HCT116 (cell line): ENCODE results near the gene NBAS. TPM values are rescaled to one million over a fixed set of nuclear protein-coding genes. Genes with fewer than 3 reads are reported as not detected.

ENCODE experiments used
- ATAC-seq: fragments of 200-7000 bp; cut with Tn5 transposase; 2 replicates; pipeline ENCODE4 v1.9.1; 2020; ENCODE audit warnings: mild to moderate bottlenecking, moderate library complexity
- BruUV-seq: library from RNA; stranded (reverse); fragments of 400-500 nt; replicated peaks from 2 replicates; lab custom pipeline; 2021; lab: Mats Ljungman, UMichigan
- CTCF ChIA-PET: fragments of 300-600 bp; sonication (Branson Sonifier 250); formaldehyde crosslinking; loops from one replicate; lab custom pipeline; 2021; ENCODE audit warnings: antibody characterized with exemption; lab: Charles Lee
- POLR2A ChIA-PET: fragments of 300-600, 350-600 bp; sonication (Branson Sonifier 250); formaldehyde crosslinking; loops from one replicate; lab custom pipeline; 2021; ENCODE audit warnings: antibody characterized with exemption; lab: Charles Lee
- RAD21 ChIA-PET, 2 experiments: fragments of 300-600 bp; sonication (Branson Sonifier 250); formaldehyde crosslinking; loops; one replicate each; lab custom pipeline; 2023; ENCODE audit warnings: low total read pairs in 2 of 2; ENCODE audit not compliant: uncharacterized antibody in 2 of 2, unreplicated experiment in 2 of 2, low non-redundant PET in 1 of 2; lab: Charles Lee
- DNase-seq: peaks from one replicate; pipeline ENCODE4 v3.0.0-alpha.2; 2010; ENCODE audit warnings: low read depth, low spot score
- H2AFZ ChIP-seq: fragments of 200-600 bp; shearing (Covaris generic), sonication (generic); 2 replicates; pipeline ENCODE4 v1.6.1; 2017; ENCODE audit warnings: low read depth, mixed run types, mixed read lengths, antibody characterized with exemption, low read length; ENCODE audit not compliant: poor library complexity, severe bottlenecking
- H3K27ac ChIP-seq: 2 replicates; pipeline ENCODE4 v1.5.1; 2012; ENCODE audit warnings: low read depth, low read length
- H3K27me3 ChIP-seq: fragments of 200-600 bp; sonication (generic); 2 replicates; pipeline ENCODE4 v1.6.1; 2016; ENCODE audit warnings: mixed run types, low read length, mixed read lengths; ENCODE audit not compliant: insufficient read depth
- H3K36me3 ChIP-seq, 2 experiments: fragments of 200-500 bp in 1 of 2; fragments of 200-600 bp in 1 of 2; sonication (Bioruptor generic) in 1 of 2; sonication (generic) in 1 of 2; 2 replicates each; pipeline versions ENCODE4 v1.5.1 to v1.6.1; 2014 to 2016; ENCODE audit warnings: low read length in 2 of 2, inconsistent platforms in 1 of 2, mixed read lengths in 1 of 2, mixed run types in 1 of 2; ENCODE audit not compliant: insufficient read depth in 2 of 2, control insufficient read depth in 1 of 2
- H3K4me1 ChIP-seq, 2 experiments: fragments of 200-600 bp in 1 of 2; sonication (generic) in 1 of 2; 2 replicates each; pipeline versions ENCODE4 v1.5.1 to v1.6.1; 2012 to 2017; ENCODE audit warnings: low read length in 2 of 2, inconsistent platforms in 1 of 2, mild to moderate bottlenecking in 1 of 2, mixed read lengths in 1 of 2, mixed run types in 1 of 2, moderate library complexity in 1 of 2; ENCODE audit not compliant: insufficient read depth in 2 of 2, control insufficient read depth in 1 of 2
- H3K4me2 ChIP-seq: fragments of 200-600 bp; sonication (generic); 2 replicates; pipeline ENCODE4 v1.6.1; 2017; ENCODE audit warnings: mixed run types, low read length, mixed read lengths
- H3K4me3 ChIP-seq, 2 experiments: fragments of 200-600 bp in 1 of 2; sonication (generic) in 1 of 2; replicated peaks in 1 of 2; 2 replicates each; pipeline ENCODE4 v1.5.1; 2011 to 2016; ENCODE audit warnings: low read length in 2 of 2, control low read depth in 1 of 2, low read depth in 1 of 2, mild to moderate bottlenecking in 1 of 2, mixed read lengths in 1 of 2, mixed run types in 1 of 2
- H3K79me2 ChIP-seq: fragments of 200-600 bp; sonication (generic); 2 replicates; pipeline ENCODE4 v1.6.1; 2017; ENCODE audit warnings: mild to moderate bottlenecking, mixed run types, low read length, moderate library complexity, mixed read lengths; ENCODE audit not compliant: insufficient read depth
- H3K9ac ChIP-seq: fragments of 200-600 bp; sonication (generic); 2 replicates; pipeline ENCODE4 v1.6.1; 2016; ENCODE audit warnings: low read length, mixed read lengths
- H3K9me2 ChIP-seq: fragments of 200-600 bp; sonication (generic), shearing (Covaris generic); 2 replicates; pipeline ENCODE4 v1.6.1; 2017; ENCODE audit warnings: mixed run types, mild to moderate bottlenecking, moderate library complexity; ENCODE audit not compliant: insufficient read depth
- H3K9me3 ChIP-seq, 2 experiments: fragments of 200-500 bp in 1 of 2; fragments of 200-600 bp in 1 of 2; sonication (Bioruptor generic) in 1 of 2; sonication (generic) in 1 of 2; 2 replicates each; pipeline ENCODE4 v1.6.1; 2014 to 2017; ENCODE audit warnings: low read length in 2 of 2, mixed read lengths in 2 of 2, inconsistent platforms in 1 of 2, low read depth in 1 of 2, mild to moderate bottlenecking in 1 of 2, mixed run types in 1 of 2, moderate library complexity in 1 of 2; ENCODE audit not compliant: control insufficient read depth in 1 of 2, insufficient read depth in 1 of 2
- H4K20me1 ChIP-seq: fragments of 200-600 bp; sonication (generic), shearing (Covaris generic); 2 replicates; pipeline ENCODE4 v1.6.1; 2017; ENCODE audit warnings: mixed run types, mild to moderate bottlenecking, moderate library complexity; ENCODE audit not compliant: insufficient read depth
- CTCF ChIP-seq, 3 experiments: fragments of 200-600 bp in 1 of 3; sonication (generic) in 1 of 3; IDR thresholded peaks in 2 of 3; conservative IDR thresholded peaks in 1 of 3; 2 replicates each; pipeline ENCODE4 v1.5.1; 2012 to 2017; ENCODE audit warnings: low read depth in 2 of 3, low read length in 2 of 3, antibody characterized with exemption in 1 of 3, borderline replicate concordance in 1 of 3, control low read depth in 1 of 3, mild to moderate bottlenecking in 1 of 3, mixed read lengths in 1 of 3, mixed run types in 1 of 3, moderate library complexity in 1 of 3; ENCODE audit not compliant: insufficient read depth in 1 of 3
- EGR1 ChIP-seq: IDR thresholded peaks from 2 replicates; pipeline ENCODE4 v1.6.1; 2012; ENCODE audit warnings: low read depth
- EZH2 ChIP-seq: fragments of 200-600 bp; sonication (generic); IDR thresholded peaks from 2 replicates; pipeline ENCODE4 v1.6.1; 2017; ENCODE audit warnings: antibody characterized with exemption, mixed run types
- FOSL1 ChIP-seq: IDR thresholded peaks from 2 replicates; pipeline ENCODE4 v1.6.1; 2012; ENCODE audit warnings: low read depth
- POLR2AphosphoS5 ChIP-seq: IDR thresholded peaks from 2 replicates; pipeline ENCODE4 v1.6.1; 2011; ENCODE audit warnings: mild to moderate bottlenecking, low read depth, low read length, moderate library complexity
- YY1 ChIP-seq: IDR thresholded peaks from 2 replicates; pipeline ENCODE4 v1.6.1; 2011; ENCODE audit warnings: low read length, low read depth, moderate library complexity, mild to moderate bottlenecking; ENCODE audit not compliant: insufficient replicate concordance; ENCODE audit errors: extremely low read depth
- ZBTB33 ChIP-seq: IDR thresholded peaks from 2 replicates; pipeline ENCODE4 v1.6.1; 2011; ENCODE audit warnings: mild to moderate bottlenecking, low read length, moderate library complexity; ENCODE audit not compliant: insufficient replicate concordance; ENCODE audit errors: extremely low read depth
- intact Hi-C: fragments of 100-400 bp; cut with micrococcal nuclease; formaldehyde crosslinking; loops from 2 replicates; pipeline ENCODE4 v1.10.0; 2022
- total RNA-seq: library from RNA; stranded (reverse); gene quantifications from one replicate; pipeline ENCODE4 v1.2.1, GENCODE V29; 2021; ENCODE audit not compliant: unreplicated experiment

NBAS gene
- total RNA-seq, 1 experiment from 2014 or later, result 32.8 TPM

GRCh38 chr2:15218423-15219086, 342.6 kb downstream of the NBAS start:
- DNase-seq (no peak), ATAC-seq (no peak)
- Histone ChIP-seq H3K79me2 (no peaks in the 10 kb centered on the region), H3K9ac (no peak overlapping the region), H3K4me2 (no peak overlapping the region), H4K20me1 (no peaks in the 10 kb centered on the region), H3K4me1 (no peaks in the 10 kb centered on the region), H2AFZ (no peak overlapping the region), H3K4me3 (no peak overlapping the region), H3K9me2 (no peaks in the 10 kb centered on the region), H3K27me3 (no peaks in the 10 kb centered on the region), H3K9me3 (no peaks in the 10 kb centered on the region), H3K27ac (no peak overlapping the region), H3K36me3 (no peaks in the 10 kb centered on the region)
- ChIA-PET POLR2A (no interaction called here), RAD21 (no interaction called here), CTCF (no interaction called here)
- TF ChIP-seq CTCF (IDR thresholded peaks at IDR 0.05 in 2 of 3, conservative IDR thresholded peaks at IDR 0.05 in 1 of 3; ENCODE audit: borderline replicate concordance in 1 of 3, insufficient read depth in 1 of 3, low read depth in 2 of 3, low read length in 2 of 3), result no peak
- TF ChIP-seq EGR1, result no peak
- no peak for TF ChIP-seq EZH2
- no peak for TF ChIP-seq YY1
- TF ChIP-seq FOSL1, result no peak
- no peak for TF ChIP-seq ZBTB33
- TF ChIP-seq POLR2AphosphoS5, result no peak
- intact Hi-C loops, result no loop called here
- BruUV-seq, result no TSS peak
